Gastroesophageal sphincter (tissue), 4 donors: ENCODE measurements around the gene CMIP. TPM values are rescaled to one million over a fixed set of nuclear protein-coding genes. Genes with fewer than 3 reads are reported as not detected.

Source experiments
- ATAC-seq: fragments of 150-250 bp; one replicate; pipeline ENCODE4 v1.9.1; 2016; ENCODE audit warnings: mild to moderate bottlenecking, moderate library complexity
- H3K27ac ChIP-seq, 4 donors: fragments of 200-600 bp; sonication (generic) in 3 of 4; 1 replicate in 3 of 4; 2 replicates in 1 of 4; pipeline ENCODE4 v1.5.1; 2016 to 2019
- H3K27me3 ChIP-seq: fragments of 200-600 bp; sonication (generic); one replicate; pipeline ENCODE4 v1.5.1; 2019
- H3K36me3 ChIP-seq, 2 donors: fragments of 200-600 bp; sonication (generic); one replicate each; pipeline ENCODE4 v1.5.1; 2019; ENCODE audit warnings: control low read depth in 1 of 2
- H3K4me1 ChIP-seq, 3 donors: fragments of 200-600 bp; sonication (generic); 1 replicate in 2 of 3; 2 replicates in 1 of 3; pipeline ENCODE4 v1.5.1; 2016 to 2019; ENCODE audit warnings: control low read depth in 2 of 3
- H3K4me3 ChIP-seq, 2 donors: fragments of 200-600 bp; sonication (generic); one replicate each; pipeline ENCODE4 v1.5.1; 2019; ENCODE audit warnings: mild to moderate bottlenecking in 1 of 2, moderate library complexity in 1 of 2
- H3K9me3 ChIP-seq, 3 donors: fragments of 200-600 bp; sonication (generic); one replicate each; pipeline ENCODE4 v1.5.1; 2017 to 2019; ENCODE audit warnings: control low read depth in 2 of 3
- CTCF ChIP-seq, 4 experiments: fragments of 200-600 bp in 2 of 4; fragments of 450-650 bp in 2 of 4; sonication (generic) in 1 of 4; IDR thresholded peaks; one replicate each; pipeline ENCODE4 v1.5.1; 2017 to 2019; ENCODE audit warnings: antibody characterized with exemption in 4 of 4, mild to moderate bottlenecking in 2 of 4, moderate library complexity in 2 of 4
- EP300 ChIP-seq: sonication (generic); formaldehyde crosslinking; IDR thresholded peaks from one replicate; pipeline ENCODE4 v1.6.1; 2017; ENCODE audit warnings: antibody characterized with exemption, mild to moderate bottlenecking
- POLR2A ChIP-seq, 2 donors: fragments of 450-650 bp; IDR thresholded peaks; one replicate each; pipeline ENCODE4 v1.6.1; 2017; ENCODE audit warnings: antibody characterized with exemption in 2 of 2, mild to moderate bottlenecking in 2 of 2, moderate library complexity in 1 of 2
- POLR2AphosphoS5 ChIP-seq: sonication (generic); formaldehyde crosslinking; IDR thresholded peaks from one replicate; pipeline ENCODE4 v1.6.1; 2017; ENCODE audit warnings: antibody characterized with exemption
- WGBS, 2 donors: methylation state at CpG; one replicate each; pipeline ENCODE4 v1.1.5; 2018; ENCODE audit warnings: low coverage in 1 of 2; 5-methylcytosine and 5-hydroxymethylcytosine counted together
- total RNA-seq, 4 donors: library from RNA; depleted of rRNA; stranded (reverse); fragments of >200 nt; gene quantifications; one replicate each; pipeline ENCODE4 v1.1.0, GENCODE V29; 2016

Gene CMIP
- total RNA-seq, 4 donors from 2014 or later, result 13.4 to 24.0 (median 19.2) TPM

- Histone ChIP-seq H3K27ac (no peak overlapping the region), H3K36me3 (peaks cover 0 to 9% of the 10 kb centered on the region in 2 donors), H3K9me3 (no peaks in the 10 kb centered on the region), H3K4me3 (no peak overlapping the region), H3K4me1 (peaks cover 0 to 55% (median 10%) of the 10 kb centered on the region in 3 donors), H3K27me3 (no peaks in the 10 kb centered on the region)
- 84% methylated on average over 5 of the region's 17 CpGs; no CpG with 5 or more reads in 1 of the 2 donors for WGBS, 2 donors
- ATAC-seq, result no peak
- TF ChIP-seq POLR2AphosphoS5 (no peak), POLR2A (IDR thresholded peaks at IDR 0.05) (no peak), EP300 (no peak), CTCF (IDR thresholded peaks at IDR 0.05) (no peak)
Measured at GRCh38 chr16:81455720-81456494, 11.3 kb downstream of the CMIP start.

- Histone ChIP-seq H3K27ac (no peak overlapping the region), H3K27me3 (no peaks in the 10 kb centered on the region), H3K4me1 (peaks cover 0 to 60% (median 8%) of the 10 kb centered on the region in 3 donors), H3K9me3 (no peaks in the 10 kb centered on the region), H3K36me3 (peaks cover 0 to 9% of the 10 kb centered on the region in 2 donors), H3K4me3 (no peak overlapping the region)
- no peak for TF ChIP-seq POLR2AphosphoS5
- no peak for TF ChIP-seq EP300
- no peak for TF ChIP-seq POLR2A (IDR thresholded peaks at IDR 0.05)
- TF ChIP-seq CTCF (IDR thresholded peaks at IDR 0.05), result no peak
- WGBS, 2 donors, result 88 to 92% methylated on average over 5 to 8 of the region's 23 CpGs
- ATAC-seq, result no peak
Measured at GRCh38 chr16:81456523-81457325, 12.1 kb downstream of the CMIP start.

- no peak for TF ChIP-seq POLR2A (IDR thresholded peaks at IDR 0.05)
- TF ChIP-seq CTCF (IDR thresholded peaks at IDR 0.05), result no peak
- TF ChIP-seq POLR2AphosphoS5, result no peak
- TF ChIP-seq EP300, result no peak
- peak; percentile 64 for ATAC-seq
- Histone ChIP-seq H3K36me3 (peaks cover 0 to 9% of the 10 kb centered on the region in 2 donors), H3K4me3 (no peak overlapping the region), H3K27me3 (no peaks in the 10 kb centered on the region), H3K4me1 (peaks cover 0 to 57% (median 8%) of the 10 kb centered on the region in 3 donors), H3K27ac (peak overlapping the region in 1 of 4 donors; percentile 29), H3K9me3 (no peaks in the 10 kb centered on the region)
- WGBS, 2 donors, result 61 to 83% methylated on average over 3 to 5 of the region's 17 CpGs
Measured at GRCh38 chr16:81457326-81458133, 12.9 kb downstream of the CMIP start.

GRCh38 chr16:81458149-81458669, 13.6 kb downstream of the CMIP start:
- Histone ChIP-seq H3K4me3 (no peak overlapping the region), H3K36me3 (peaks cover 0 to 9% of the 10 kb centered on the region in 2 donors), H3K27ac (no peak overlapping the region), H3K9me3 (no peaks in the 10 kb centered on the region), H3K27me3 (no peaks in the 10 kb centered on the region), H3K4me1 (peaks cover 0 to 55% (median 7%) of the 10 kb centered on the region in 3 donors)
- TF ChIP-seq POLR2AphosphoS5, result no peak
- TF ChIP-seq POLR2A (IDR thresholded peaks at IDR 0.05), result no peak
- TF ChIP-seq CTCF (IDR thresholded peaks at IDR 0.05), result no peak
- TF ChIP-seq EP300, result no peak
- WGBS, 2 donors, result 86 to 100% methylated on average over 1 of the region's 8 CpGs
- ATAC-seq, result no peak
